ENCODE results near the gene ELAPOR1.

- TF ChIP-seq, protein P1, sequence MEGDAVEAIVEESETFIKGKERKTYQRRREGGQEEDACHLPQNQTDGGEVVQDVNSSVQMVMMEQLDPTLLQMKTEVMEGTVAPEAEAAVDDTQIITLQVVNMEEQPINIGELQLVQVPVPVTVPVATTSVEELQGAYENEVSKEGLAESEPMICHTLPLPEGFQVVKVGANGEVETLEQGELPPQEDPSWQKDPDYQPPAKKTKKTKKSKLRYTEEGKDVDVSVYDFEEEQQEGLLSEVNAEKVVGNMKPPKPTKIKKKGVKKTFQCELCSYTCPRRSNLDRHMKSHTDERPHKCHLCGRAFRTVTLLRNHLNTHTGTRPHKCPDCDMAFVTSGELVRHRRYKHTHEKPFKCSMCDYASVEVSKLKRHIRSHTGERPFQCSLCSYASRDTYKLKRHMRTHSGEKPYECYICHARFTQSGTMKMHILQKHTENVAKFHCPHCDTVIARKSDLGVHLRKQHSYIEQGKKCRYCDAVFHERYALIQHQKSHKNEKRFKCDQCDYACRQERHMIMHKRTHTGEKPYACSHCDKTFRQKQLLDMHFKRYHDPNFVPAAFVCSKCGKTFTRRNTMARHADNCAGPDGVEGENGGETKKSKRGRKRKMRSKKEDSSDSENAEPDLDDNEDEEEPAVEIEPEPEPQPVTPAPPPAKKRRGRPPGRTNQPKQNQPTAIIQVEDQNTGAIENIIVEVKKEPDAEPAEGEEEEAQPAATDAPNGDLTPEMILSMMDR (IDR thresholded peaks at IDR 0.05) = no peak
- TF ChIP-seq POLR2A (IDR thresholded peaks at IDR 0.05) = no peak
Measured at GRCh38 chr1:109131800-109132199, 17.9 kb downstream of the ELAPOR1 start.
